ENCODE data around the gene PCLO. TPM values are rescaled to one million over a fixed set of nuclear protein-coding genes. Genes with fewer than 3 reads are reported as not detected.

PCLO gene
- total RNA-seq, 1 experiment from 2014 or later = 3.0 TPM

- no peak for DNase-seq (ENCODE audit: low spot score)
- Mint-ChIP-seq H3K36me3 (no peaks in the 10 kb centered on the region), H3K27ac (no peak overlapping the region), H3K4me1 (peaks cover 6% of the 10 kb centered on the region; the same call in 1 of the 2 replicates), H3K4me3 (no peak overlapping the region), H3K27me3 (ENCODE audit: low read depth) (no peaks in the 10 kb centered on the region), H3K9me3 (no peaks in the 10 kb centered on the region)
- no peak for ATAC-seq
- no peak for TF ChIP-seq ZBTB43 (CRISPR knock-in tag; IDR thresholded peaks at IDR 0.05)
- CTCF ChIA-PET = no interaction called here
- POLR2A ChIA-PET = no interaction called here
Observed at GRCh38 chr7:83105063-83105462, 57.6 kb downstream of the PCLO start.

- no peak overlapping the region for H3K4me3 Mint-ChIP-seq
- no peak for TF ChIP-seq SMAD3 (CRISPR knock-in tag; IDR thresholded peaks at IDR 0.05; ENCODE audit: borderline replicate concordance)
- TF ChIP-seq ZBTB43 (CRISPR knock-in tag; IDR thresholded peaks at IDR 0.05) = no peak
- no peak for TF ChIP-seq ATF3 (CRISPR knock-in tag; conservative IDR thresholded peaks at IDR 0.05)
- TF ChIP-seq FOXP1 (CRISPR knock-in tag; IDR thresholded peaks at IDR 0.05; ENCODE audit: borderline replicate concordance) = no peak
- TF ChIP-seq JAZF1 (CRISPR knock-in tag; IDR thresholded peaks at IDR 0.05) = no peak
- no peak for TF ChIP-seq CREM (CRISPR knock-in tag; IDR thresholded peaks at IDR 0.05)
- TF ChIP-seq ZNF281 (CRISPR knock-in tag; IDR thresholded peaks at IDR 0.05) = no peak
- no peak for TF ChIP-seq NR1H2 (CRISPR knock-in tag; IDR thresholded peaks at IDR 0.05)
- no peak for TF ChIP-seq ATF1 (CRISPR knock-in tag; IDR thresholded peaks at IDR 0.05)
- no peak for TF ChIP-seq ZNF532 (CRISPR knock-in tag; IDR thresholded peaks at IDR 0.05; ENCODE audit: borderline replicate concordance)
- TF ChIP-seq GABPB1 (CRISPR knock-in tag; IDR thresholded peaks at IDR 0.05) = no peak
- TF ChIP-seq HMGXB4 (CRISPR knock-in tag; IDR thresholded peaks at IDR 0.05) = no peak
- TF ChIP-seq ELF4 (CRISPR knock-in tag; IDR thresholded peaks at IDR 0.05; ENCODE audit: low read depth) = no peak
- no peak for TF ChIP-seq ZNF232 (CRISPR knock-in tag; IDR thresholded peaks at IDR 0.05)
- no peak for TF ChIP-seq PREB (CRISPR knock-in tag; IDR thresholded peaks at IDR 0.05; ENCODE audit: borderline replicate concordance)
- no peak for TF ChIP-seq ZNF138 (CRISPR knock-in tag; conservative IDR thresholded peaks at IDR 0.05)
- no peak for TF ChIP-seq E2F4 (CRISPR knock-in tag; IDR thresholded peaks at IDR 0.05; ENCODE audit: borderline replicate concordance, low read depth)
- TF ChIP-seq KAT7 (CRISPR knock-in tag; IDR thresholded peaks at IDR 0.05; ENCODE audit: borderline replicate concordance) = no peak
- ATAC-seq (no peak), DNase-seq (ENCODE audit: low spot score) (no peak)
- H3K9me3 Mint-ChIP-seq = no peaks in the 10 kb centered on the region
- ChIA-PET CTCF (no interaction called here), POLR2A (no interaction called here)
- no peaks in the 10 kb centered on the region for H3K36me3 Mint-ChIP-seq
- peaks cover 6% of the 10 kb centered on the region; the same call in 1 of the 2 replicates for H3K4me1 Mint-ChIP-seq
- H3K27ac Mint-ChIP-seq = no peak overlapping the region
- no peaks in the 10 kb centered on the region for H3K27me3 Mint-ChIP-seq (ENCODE audit: low read depth)
Observed at GRCh38 chr7:83101530-83101929, 61.2 kb downstream of the PCLO start.

Measured in WTC11 (cell line).